Body of pancreas (tissue), 4 donors: ENCODE results near the gene CCNB2.

ENCODE experiments used
- POLR2A ChIP-seq, 3 donors: fragments of 450-650 bp; IDR thresholded peaks; one replicate each; pipeline ENCODE4 v1.6.1; 2016; ENCODE audit warnings: antibody characterized with exemption in 3 of 3, mild to moderate bottlenecking in 2 of 3
- TF ChIP-seq, protein P1 (sequence below), 7 experiments: fragments of 450-650 bp in 4 of 7; fragments of 200-600 bp in 3 of 7; sonication (generic) in 3 of 7; IDR thresholded peaks; one replicate each; pipeline ENCODE4 v1.5.1; 2016 to 2019; ENCODE audit warnings: antibody characterized with exemption in 7 of 7

DNA sequence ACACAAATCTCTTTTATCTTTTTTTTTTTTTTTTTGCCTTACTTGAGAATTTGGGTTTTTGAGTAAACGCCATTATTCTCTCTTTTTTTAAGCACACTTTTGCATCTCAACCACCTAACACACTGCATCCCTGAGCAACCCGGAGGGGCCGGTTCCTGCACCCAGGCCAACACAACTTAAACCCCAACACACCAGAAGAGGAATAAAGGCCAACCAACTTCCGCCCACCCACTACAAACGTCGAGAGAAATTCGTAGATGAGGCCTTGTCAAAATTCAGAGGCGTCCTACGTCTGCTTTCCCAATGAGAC lies 389 bp upstream of the CCNB2 start:
- TF ChIP-seq, protein P1, sequence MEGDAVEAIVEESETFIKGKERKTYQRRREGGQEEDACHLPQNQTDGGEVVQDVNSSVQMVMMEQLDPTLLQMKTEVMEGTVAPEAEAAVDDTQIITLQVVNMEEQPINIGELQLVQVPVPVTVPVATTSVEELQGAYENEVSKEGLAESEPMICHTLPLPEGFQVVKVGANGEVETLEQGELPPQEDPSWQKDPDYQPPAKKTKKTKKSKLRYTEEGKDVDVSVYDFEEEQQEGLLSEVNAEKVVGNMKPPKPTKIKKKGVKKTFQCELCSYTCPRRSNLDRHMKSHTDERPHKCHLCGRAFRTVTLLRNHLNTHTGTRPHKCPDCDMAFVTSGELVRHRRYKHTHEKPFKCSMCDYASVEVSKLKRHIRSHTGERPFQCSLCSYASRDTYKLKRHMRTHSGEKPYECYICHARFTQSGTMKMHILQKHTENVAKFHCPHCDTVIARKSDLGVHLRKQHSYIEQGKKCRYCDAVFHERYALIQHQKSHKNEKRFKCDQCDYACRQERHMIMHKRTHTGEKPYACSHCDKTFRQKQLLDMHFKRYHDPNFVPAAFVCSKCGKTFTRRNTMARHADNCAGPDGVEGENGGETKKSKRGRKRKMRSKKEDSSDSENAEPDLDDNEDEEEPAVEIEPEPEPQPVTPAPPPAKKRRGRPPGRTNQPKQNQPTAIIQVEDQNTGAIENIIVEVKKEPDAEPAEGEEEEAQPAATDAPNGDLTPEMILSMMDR (IDR thresholded peaks at IDR 0.05) = no peak
- TF ChIP-seq POLR2A (IDR thresholded peaks at IDR 0.05) = no peak
